Subcutaneous adipose tissue (tissue), 4 donors: Measurements from ENCODE around the gene DCTN2. TPM values are rescaled to one million over a fixed set of nuclear protein-coding genes. Genes with fewer than 3 reads are reported as not detected.

Experiments
- total RNA-seq, 4 donors: library from RNA; depleted of rRNA; stranded (reverse); fragments of >200 nt; gene quantifications; one replicate each; pipeline ENCODE4 v1.1.0, GENCODE V29; 2016
- TF ChIP-seq, protein P1 (sequence below): fragments of 450-650 bp; IDR thresholded peaks from one replicate; pipeline ENCODE4 v1.5.1; 2016; ENCODE audit warnings: low read depth, mild to moderate bottlenecking, control low read depth, antibody characterized with exemption, moderate library complexity

DCTN2 gene
- total RNA-seq, 4 donors from 2014 or later, result 78.6 to 161 (median 131) TPM

DNA sequence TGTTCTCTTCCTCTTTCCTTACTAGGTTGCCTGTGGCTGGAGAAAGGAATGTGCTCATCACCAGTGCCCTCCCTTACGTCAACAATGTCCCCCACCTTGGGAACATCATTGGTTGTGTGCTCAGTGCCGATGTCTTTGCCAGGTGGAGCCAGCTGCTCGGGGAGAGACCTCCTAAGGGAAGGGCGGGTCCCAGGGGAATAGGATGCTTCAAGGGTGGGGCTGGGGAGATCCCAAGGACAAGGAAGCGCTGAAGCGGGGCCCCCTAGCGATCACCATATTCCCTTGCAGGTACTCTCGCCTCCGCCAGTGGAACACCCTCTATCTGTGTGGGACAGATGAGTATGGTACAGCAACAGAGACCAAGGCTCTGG lies 48.9 kb downstream of the DCTN2 start:
- TF ChIP-seq, protein P1, sequence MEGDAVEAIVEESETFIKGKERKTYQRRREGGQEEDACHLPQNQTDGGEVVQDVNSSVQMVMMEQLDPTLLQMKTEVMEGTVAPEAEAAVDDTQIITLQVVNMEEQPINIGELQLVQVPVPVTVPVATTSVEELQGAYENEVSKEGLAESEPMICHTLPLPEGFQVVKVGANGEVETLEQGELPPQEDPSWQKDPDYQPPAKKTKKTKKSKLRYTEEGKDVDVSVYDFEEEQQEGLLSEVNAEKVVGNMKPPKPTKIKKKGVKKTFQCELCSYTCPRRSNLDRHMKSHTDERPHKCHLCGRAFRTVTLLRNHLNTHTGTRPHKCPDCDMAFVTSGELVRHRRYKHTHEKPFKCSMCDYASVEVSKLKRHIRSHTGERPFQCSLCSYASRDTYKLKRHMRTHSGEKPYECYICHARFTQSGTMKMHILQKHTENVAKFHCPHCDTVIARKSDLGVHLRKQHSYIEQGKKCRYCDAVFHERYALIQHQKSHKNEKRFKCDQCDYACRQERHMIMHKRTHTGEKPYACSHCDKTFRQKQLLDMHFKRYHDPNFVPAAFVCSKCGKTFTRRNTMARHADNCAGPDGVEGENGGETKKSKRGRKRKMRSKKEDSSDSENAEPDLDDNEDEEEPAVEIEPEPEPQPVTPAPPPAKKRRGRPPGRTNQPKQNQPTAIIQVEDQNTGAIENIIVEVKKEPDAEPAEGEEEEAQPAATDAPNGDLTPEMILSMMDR, result no peak

- TF ChIP-seq, protein P1, result no peak
Measured at GRCh38 chr12:57497223-57498131, 49.5 kb downstream of the DCTN2 start.

GRCh38 chr12:57496822-57497221 lies 50.2 kb downstream of the DCTN2 start:
- TF ChIP-seq, protein P1, result no peak

GRCh38 chr12:57491393-57492280 lies 55.4 kb downstream of the DCTN2 start:
- TF ChIP-seq, protein P1, result no peak

- TF ChIP-seq, protein P1, result no peak
Measured at GRCh38 chr12:57490126-57490525, 56.9 kb downstream of the DCTN2 start.

GRCh38 chr12:57489157-57489641 lies 57.8 kb downstream of the DCTN2 start:
- TF ChIP-seq, protein P1, result no peak
